ENCODE measurements around the gene EDNRB.
"Not testable (repeated sequence)": the region's sequence is repeated elsewhere in the genome, so short reads cannot be mapped to it uniquely, and the experiment has no call there.

The EDNRB gene

GRCh38 chr13:77853703-77854102, 64.9 kb downstream of the EDNRB start:
- H3K4me3 ChIP-seq (ENCODE audit: low read depth, low read length) = no peak overlapping the region
- no peak for TF ChIP-seq CTCF (IDR thresholded peaks at IDR 0.05; ENCODE audit: insufficient read depth, low read length, missing control alignments)
- POLR2A ChIA-PET = no interaction called here
- CTCF ChIA-PET = no interaction called here
- DNase-seq (ENCODE audit: low read depth, low spot score) = no peak

DNA sequence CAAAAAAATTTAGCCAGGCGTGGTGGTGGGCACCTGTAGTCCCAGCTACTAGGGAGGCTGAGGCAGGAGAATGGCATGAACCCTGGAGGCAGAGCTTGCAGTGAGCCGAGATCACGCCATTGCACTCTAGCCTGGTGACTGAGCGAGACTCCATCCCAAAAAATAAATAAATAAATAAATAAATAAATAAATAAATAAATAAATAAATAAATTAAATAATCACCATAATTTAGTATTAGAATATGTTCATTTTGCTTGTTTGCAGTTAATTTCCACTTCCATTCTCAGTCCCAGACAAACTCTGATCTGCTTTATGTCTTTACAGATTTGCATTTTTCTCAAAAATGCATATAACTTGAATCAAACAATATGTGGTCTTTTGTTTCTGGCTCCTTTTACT, 70.6 kb downstream of the EDNRB start:
- DNase-seq (ENCODE audit: low read depth, low spot score); H3K4me3 ChIP-seq (ENCODE audit: low read depth, low read length); POLR2A ChIA-PET; CTCF ChIA-PET: not testable (repeated sequence)

GRCh38 chr13:77846173-77846572, 72.5 kb downstream of the EDNRB start:
- POLR2A ChIA-PET = no interaction called here
- no peak for DNase-seq (ENCODE audit: low read depth, low spot score)
- CTCF ChIA-PET = no interaction called here
- TF ChIP-seq CTCF (IDR thresholded peaks at IDR 0.05; ENCODE audit: insufficient read depth, low read length, missing control alignments) = no peak
- H3K4me3 ChIP-seq (ENCODE audit: low read depth, low read length) = no peak overlapping the region

Measured in AG04449 (cell line).